SK-N-SH treated with all-trans-retinoic acid at 6 μM for 48 hours (cell line): ENCODE measurements around the gene CENPP.

Source experiments
- ESRRG ChIP-seq: fragments of 250-450 bp; sonication (Bioruptor Pico); IDR thresholded peaks from 2 replicates; pipeline ENCODE4 v1.6.1; 2021; ENCODE audit warnings: mild to moderate bottlenecking
- GLIS3 ChIP-seq: fragments of 250-450 bp; sonication (Bioruptor Pico); IDR thresholded peaks from 2 replicates; pipeline ENCODE4 v1.5.0; 2020; ENCODE audit warnings: mild to moderate bottlenecking, moderate library complexity
- ISL1 ChIP-seq: fragments of 250-450 bp; sonication (Bioruptor Pico); IDR thresholded peaks from 2 replicates; pipeline ENCODE4 v2.1.2; 2022; ENCODE audit warnings: mild to moderate bottlenecking, moderate library complexity
- PATZ1 ChIP-seq: fragments of 250-450 bp; sonication (Bioruptor Pico); IDR thresholded peaks from 2 replicates; pipeline ENCODE4 v1.8.0; 2020; ENCODE audit warnings: mild to moderate bottlenecking, moderate library complexity, borderline replicate concordance
- PPARA ChIP-seq: fragments of 250-450 bp; sonication (Bioruptor Pico); IDR thresholded peaks from 2 replicates; pipeline ENCODE4 v1.5.0; 2020; ENCODE audit warnings: mild to moderate bottlenecking, borderline replicate concordance
- RARB ChIP-seq: fragments of 250-450 bp; sonication (Bioruptor Pico); IDR thresholded peaks from 2 replicates; pipeline ENCODE4 v1.8.0; 2021; ENCODE audit warnings: mild to moderate bottlenecking, moderate library complexity
- TOX ChIP-seq: fragments of 250-450 bp; sonication (Bioruptor Pico); IDR thresholded peaks from 2 replicates; pipeline ENCODE4 v1.8.0; 2021; ENCODE audit warnings: mild to moderate bottlenecking, moderate library complexity, borderline replicate concordance
- TF ChIP-seq, protein P1 (sequence below): fragments of 250-450 bp; sonication (Bioruptor Pico); IDR thresholded peaks from 2 replicates; pipeline ENCODE4 v1.5.1; 2021; ENCODE audit warnings: mild to moderate bottlenecking, moderate library complexity
- TF ChIP-seq, protein P2 (sequence below): fragments of 250-450 bp; sonication (Bioruptor Pico); IDR thresholded peaks from 2 replicates; pipeline ENCODE4 v1.5.1; 2020; ENCODE audit warnings: low read depth, mild to moderate bottlenecking, moderate library complexity

GRCh38 chr9:92602413-92602812, 276.7 kb downstream of the CENPP start:
- TF ChIP-seq, protein P1, sequence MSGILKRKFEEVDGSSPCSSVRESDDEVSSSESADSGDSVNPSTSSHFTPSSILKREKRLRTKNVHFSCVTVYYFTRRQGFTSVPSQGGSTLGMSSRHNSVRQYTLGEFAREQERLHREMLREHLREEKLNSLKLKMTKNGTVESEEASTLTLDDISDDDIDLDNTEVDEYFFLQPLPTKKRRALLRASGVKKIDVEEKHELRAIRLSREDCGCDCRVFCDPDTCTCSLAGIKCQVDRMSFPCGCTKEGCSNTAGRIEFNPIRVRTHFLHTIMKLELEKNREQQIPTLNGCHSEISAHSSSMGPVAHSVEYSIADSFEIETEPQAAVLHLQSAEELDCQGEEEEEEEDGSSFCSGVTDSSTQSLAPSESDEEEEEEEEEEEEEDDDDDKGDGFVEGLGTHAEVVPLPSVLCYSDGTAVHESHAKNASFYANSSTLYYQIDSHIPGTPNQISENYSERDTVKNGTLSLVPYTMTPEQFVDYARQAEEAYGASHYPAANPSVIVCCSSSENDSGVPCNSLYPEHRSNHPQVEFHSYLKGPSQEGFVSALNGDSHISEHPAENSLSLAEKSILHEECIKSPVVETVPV (CRISPR knock-in tag): no peak
- TF ChIP-seq PPARA (CRISPR knock-in tag): no peak
- no peak for TF ChIP-seq RARB (CRISPR knock-in tag)
- no peak for TF ChIP-seq TOX (CRISPR knock-in tag)
- TF ChIP-seq PATZ1 (CRISPR knock-in tag): no peak
- TF ChIP-seq ISL1: no peak
- TF ChIP-seq, protein P2, sequence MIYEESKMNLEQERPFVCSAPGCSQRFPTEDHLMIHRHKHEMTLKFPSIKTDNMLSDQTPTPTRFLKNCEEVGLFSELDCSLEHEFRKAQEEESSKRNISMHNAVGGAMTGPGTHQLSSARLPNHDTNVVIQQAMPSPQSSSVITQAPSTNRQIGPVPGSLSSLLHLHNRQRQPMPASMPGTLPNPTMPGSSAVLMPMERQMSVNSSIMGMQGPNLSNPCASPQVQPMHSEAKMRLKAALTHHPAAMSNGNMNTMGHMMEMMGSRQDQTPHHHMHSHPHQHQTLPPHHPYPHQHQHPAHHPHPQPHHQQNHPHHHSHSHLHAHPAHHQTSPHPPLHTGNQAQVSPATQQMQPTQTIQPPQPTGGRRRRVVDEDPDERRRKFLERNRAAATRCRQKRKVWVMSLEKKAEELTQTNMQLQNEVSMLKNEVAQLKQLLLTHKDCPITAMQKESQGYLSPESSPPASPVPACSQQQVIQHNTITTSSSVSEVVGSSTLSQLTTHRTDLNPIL: no peak
- TF ChIP-seq GLIS3 (CRISPR knock-in tag): no peak
- TF ChIP-seq ESRRG (CRISPR knock-in tag): no peak
